Liver (tissue), 9 donors: ENCODE data around the gene RNGTT. TPM values are rescaled to one million over a fixed set of nuclear protein-coding genes. Genes with fewer than 3 reads are reported as not detected.

Source experiments
- DNase-seq: peaks from one replicate; pipeline ENCODE4 v3.0.0-alpha.2; 2017; ENCODE audit warnings: low spot score
- H3K27ac ChIP-seq, 2 donors: one replicate each; pipeline ENCODE4 v1.7.0; 2013; ENCODE audit warnings: inconsistent platforms in 2 of 2, low read length in 2 of 2, control low read depth in 1 of 2, low read depth in 1 of 2, mild to moderate bottlenecking in 1 of 2
- H3K27me3 ChIP-seq, 4 donors: one replicate each; pipeline versions ENCODE4 v1.6.1 to v1.7.0; 2013; ENCODE audit warnings: low read length in 3 of 4, inconsistent platforms in 1 of 4, mild to moderate bottlenecking in 1 of 4, moderate library complexity in 1 of 4; ENCODE audit not compliant: control insufficient read depth in 4 of 4, insufficient read depth in 4 of 4
- H3K36me3 ChIP-seq, 4 donors: one replicate each; pipeline versions ENCODE4 v1.6.1 to v1.7.0; 2013; ENCODE audit warnings: low read length in 3 of 4, mild to moderate bottlenecking in 3 of 4, low read depth in 1 of 4, moderate library complexity in 1 of 4; ENCODE audit not compliant: control insufficient read depth in 4 of 4, insufficient read depth in 3 of 4
- H3K4me1 ChIP-seq, 4 donors: one replicate each; pipeline versions ENCODE4 v1.6.1 to v1.7.0; 2013; ENCODE audit warnings: low read length in 3 of 4, mild to moderate bottlenecking in 3 of 4, moderate library complexity in 1 of 4; ENCODE audit not compliant: control insufficient read depth in 4 of 4, insufficient read depth in 4 of 4
- H3K4me3 ChIP-seq, 3 donors: one replicate each; pipeline versions ENCODE4 v1.6.1 to v1.7.0; 2013; ENCODE audit warnings: low read length in 3 of 3, control low read depth in 1 of 3, low read depth in 1 of 3, mild to moderate bottlenecking in 1 of 3
- H3K9ac ChIP-seq, 2 donors: one replicate each; pipeline ENCODE4 v1.7.0; 2013; ENCODE audit warnings: low read length in 2 of 2, mild to moderate bottlenecking in 2 of 2, moderate library complexity in 2 of 2, control low read depth in 1 of 2, low read depth in 1 of 2
- H3K9me3 ChIP-seq, 4 donors: one replicate each; pipeline versions ENCODE4 v1.6.1 to v1.7.0; 2013; ENCODE audit warnings: low read length in 3 of 4; ENCODE audit not compliant: control insufficient read depth in 4 of 4
- EGR1 ChIP-seq, 2 donors: IDR thresholded peaks; 2 replicates each; pipeline ENCODE4 v1.6.1; 2016 to 2018; ENCODE audit warnings: antibody characterized with exemption in 2 of 2, low read depth in 2 of 2
- FOXA1 ChIP-seq: IDR thresholded peaks from 2 replicates; pipeline ENCODE4 v1.6.1; 2016; ENCODE audit warnings: antibody characterized with exemption
- FOXA2 ChIP-seq: IDR thresholded peaks from 2 replicates; pipeline ENCODE4 v1.6.1; 2016; ENCODE audit warnings: antibody characterized with exemption
- GABPA ChIP-seq, 2 donors: IDR thresholded peaks in 1 of 2; conservative IDR thresholded peaks in 1 of 2; 2 replicates each; pipeline ENCODE4 v1.6.1; 2016; ENCODE audit warnings: antibody characterized with exemption in 2 of 2, mild to moderate bottlenecking in 1 of 2, moderate library complexity in 1 of 2
- HNF4A ChIP-seq, 2 donors: conservative IDR thresholded peaks; 2 replicates each; pipeline ENCODE4 v1.6.1; 2016; ENCODE audit warnings: antibody characterized with exemption in 2 of 2, mild to moderate bottlenecking in 2 of 2
- HNF4G ChIP-seq: IDR thresholded peaks from 2 replicates; pipeline ENCODE4 v1.6.1; 2016; ENCODE audit warnings: antibody characterized with exemption
- NR2F2 ChIP-seq: IDR thresholded peaks from 2 replicates; pipeline ENCODE4 v1.6.1; 2016; ENCODE audit warnings: antibody characterized with exemption
- RAD21 ChIP-seq, 2 donors: IDR thresholded peaks; 2 replicates each; pipeline ENCODE4 v1.6.1; 2016; ENCODE audit warnings: antibody characterized with exemption in 2 of 2, mild to moderate bottlenecking in 2 of 2
- RXRA ChIP-seq, 2 donors: IDR thresholded peaks; 2 replicates each; pipeline ENCODE4 v1.6.1; 2017 to 2018; ENCODE audit warnings: antibody characterized with exemption in 2 of 2, mild to moderate bottlenecking in 1 of 2
- SP1 ChIP-seq: IDR thresholded peaks from 2 replicates; pipeline ENCODE4 v1.6.1; 2018; ENCODE audit warnings: antibody characterized with exemption, mild to moderate bottlenecking
- TAF1 ChIP-seq: conservative IDR thresholded peaks from 2 replicates; pipeline ENCODE4 v1.6.1; 2016; ENCODE audit warnings: antibody characterized with exemption, mild to moderate bottlenecking
- YY1 ChIP-seq: IDR thresholded peaks from 2 replicates; pipeline ENCODE4 v1.6.1; 2016; ENCODE audit warnings: antibody characterized with exemption, mild to moderate bottlenecking
- WGBS: extraction: QIAGEN DNeasy Blood & Tissue Kit; methylation state at CpG from one replicate; pipeline ENCODE4 v1.1.7; 2013; 5-methylcytosine and 5-hydroxymethylcytosine counted together
- polyA plus RNA-seq, 2 donors: library from polyadenylated mRNA; stranded (reverse) in 1 of 2; unstranded in 1 of 2; fragments of 200-250 nt in 1 of 2; fragments of >200 nt in 1 of 2; fragmentation: Nextera tagmentation in 1 of 2; extraction: Ambion mirVana in 1 of 2; gene quantifications; one replicate each; pipeline versions ENCODE4 v1.2.1 to v1.2.3, GENCODE V29; 2013 to 2015
- total RNA-seq, 2 donors: library from RNA; depleted of rRNA; stranded (reverse); fragments of >200 nt; gene quantifications; one replicate each; pipeline ENCODE4 v1.2.3, GENCODE V29; 2014
- TF ChIP-seq, protein P1 (sequence below): IDR thresholded peaks from 2 replicates; pipeline ENCODE4 v1.6.1; 2016; ENCODE audit warnings: antibody characterized with exemption
- TF ChIP-seq, protein P2 (sequence below): IDR thresholded peaks from 2 replicates; pipeline ENCODE4 v1.6.1; 2016; ENCODE audit warnings: antibody characterized with exemption
- TF ChIP-seq, protein P3 (sequence below): fragments of 150-350 bp; IDR thresholded peaks from 2 replicates; pipeline ENCODE4 v1.5.1; 2017; ENCODE audit warnings: improper control_type of control experiment, low read depth, low read length; ENCODE audit not compliant: missing input control
- TF ChIP-seq, protein P4 (sequence below): IDR thresholded peaks from 2 replicates; pipeline ENCODE4 v1.6.1; 2016; ENCODE audit warnings: antibody characterized with exemption
- donor health status: healthy.
- donor health status: healthy.
- donor health status: healthy.
- donor health status: healthy.
- donor health status: healthy.

Gene RNGTT
- total and polyA plus RNA-seq, 4 donors: 4.1 to 20.8 (median 7.2) TPM

DNA sequence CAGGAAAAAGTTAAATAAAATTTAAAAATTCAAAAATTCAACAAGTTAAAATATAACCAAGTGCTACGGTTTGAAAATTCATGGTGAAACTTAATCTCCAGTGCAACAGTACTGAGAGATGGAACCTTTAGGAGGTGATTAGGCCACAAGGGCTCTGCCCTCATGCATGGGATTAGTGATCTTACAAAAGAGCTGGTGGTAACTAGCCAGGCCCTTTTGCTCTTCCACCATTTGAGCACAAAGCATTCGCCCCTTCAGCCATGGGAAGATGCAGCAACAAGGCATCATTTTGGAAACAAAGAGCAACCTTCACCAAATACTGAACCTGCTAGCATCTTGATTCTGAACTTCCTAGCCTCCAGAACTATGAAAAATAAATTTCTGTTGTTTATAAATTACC lies 80.9 kb downstream of the RNGTT start:
- no peak overlapping the region for H3K9ac ChIP-seq
- WGBS: 88% methylated on average over 2 of the region's 2 CpGs

DNA sequence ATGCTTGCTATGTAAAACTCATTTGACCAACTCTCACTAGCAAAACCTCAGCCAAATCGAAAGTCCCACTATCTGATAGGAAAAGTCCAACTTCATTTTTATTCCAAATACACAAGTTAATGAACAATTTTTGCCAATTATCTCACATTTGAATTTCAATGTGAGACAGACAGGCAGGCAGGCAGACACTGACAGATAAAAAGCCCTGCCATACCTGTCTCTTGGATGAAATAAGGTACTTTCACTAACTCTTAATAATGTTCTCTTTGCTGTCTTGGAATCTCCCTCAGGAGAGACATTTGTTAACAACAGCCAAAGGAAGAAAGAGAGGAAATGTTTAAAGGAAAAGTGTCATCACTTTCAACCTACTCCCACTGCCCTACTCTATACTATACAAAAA lies 82.0 kb downstream of the RNGTT start:
- 22% methylated on average over 1 of the region's 1 CpG for WGBS
- Histone ChIP-seq H3K9me3 (no peaks in the 10 kb centered on the region), H3K27ac (no peak overlapping the region), H3K27me3 (no peaks in the 10 kb centered on the region), H3K36me3 (peaks cover 0 to 5% (median 2%) of the 10 kb centered on the region in 4 donors), H3K4me1 (peaks cover 3 to 12% (median 12%) of the 10 kb centered on the region in 4 donors), H3K9ac (no peak overlapping the region), H3K4me3 (no peak overlapping the region)
- TF ChIP-seq HNF4G (no peak), NR2F2 (no peak), YY1 (no peak), HNF4A (conservative IDR thresholded peaks at IDR 0.05) (no peak), FOXA2 (no peak), RAD21 (IDR thresholded peaks at IDR 0.05) (no peak)
- TF ChIP-seq, protein P1, sequence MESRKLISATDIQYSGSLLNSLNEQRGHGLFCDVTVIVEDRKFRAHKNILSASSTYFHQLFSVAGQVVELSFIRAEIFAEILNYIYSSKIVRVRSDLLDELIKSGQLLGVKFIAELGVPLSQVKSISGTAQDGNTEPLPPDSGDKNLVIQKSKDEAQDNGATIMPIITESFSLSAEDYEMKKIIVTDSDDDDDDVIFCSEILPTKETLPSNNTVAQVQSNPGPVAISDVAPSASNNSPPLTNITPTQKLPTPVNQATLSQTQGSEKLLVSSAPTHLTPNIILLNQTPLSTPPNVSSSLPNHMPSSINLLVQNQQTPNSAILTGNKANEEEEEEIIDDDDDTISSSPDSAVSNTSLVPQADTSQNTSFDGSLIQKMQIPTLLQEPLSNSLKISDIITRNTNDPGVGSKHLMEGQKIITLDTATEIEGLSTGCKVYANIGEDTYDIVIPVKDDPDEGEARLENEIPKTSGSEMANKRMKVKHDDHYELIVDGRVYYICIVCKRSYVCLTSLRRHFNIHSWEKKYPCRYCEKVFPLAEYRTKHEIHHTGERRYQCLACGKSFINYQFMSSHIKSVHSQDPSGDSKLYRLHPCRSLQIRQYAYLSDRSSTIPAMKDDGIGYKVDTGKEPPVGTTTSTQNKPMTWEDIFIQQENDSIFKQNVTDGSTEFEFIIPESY: no peak
- TF ChIP-seq, protein P2, sequence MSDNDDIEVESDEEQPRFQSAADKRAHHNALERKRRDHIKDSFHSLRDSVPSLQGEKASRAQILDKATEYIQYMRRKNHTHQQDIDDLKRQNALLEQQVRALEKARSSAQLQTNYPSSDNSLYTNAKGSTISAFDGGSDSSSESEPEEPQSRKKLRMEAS: no peak
- TF ChIP-seq, protein P3, sequence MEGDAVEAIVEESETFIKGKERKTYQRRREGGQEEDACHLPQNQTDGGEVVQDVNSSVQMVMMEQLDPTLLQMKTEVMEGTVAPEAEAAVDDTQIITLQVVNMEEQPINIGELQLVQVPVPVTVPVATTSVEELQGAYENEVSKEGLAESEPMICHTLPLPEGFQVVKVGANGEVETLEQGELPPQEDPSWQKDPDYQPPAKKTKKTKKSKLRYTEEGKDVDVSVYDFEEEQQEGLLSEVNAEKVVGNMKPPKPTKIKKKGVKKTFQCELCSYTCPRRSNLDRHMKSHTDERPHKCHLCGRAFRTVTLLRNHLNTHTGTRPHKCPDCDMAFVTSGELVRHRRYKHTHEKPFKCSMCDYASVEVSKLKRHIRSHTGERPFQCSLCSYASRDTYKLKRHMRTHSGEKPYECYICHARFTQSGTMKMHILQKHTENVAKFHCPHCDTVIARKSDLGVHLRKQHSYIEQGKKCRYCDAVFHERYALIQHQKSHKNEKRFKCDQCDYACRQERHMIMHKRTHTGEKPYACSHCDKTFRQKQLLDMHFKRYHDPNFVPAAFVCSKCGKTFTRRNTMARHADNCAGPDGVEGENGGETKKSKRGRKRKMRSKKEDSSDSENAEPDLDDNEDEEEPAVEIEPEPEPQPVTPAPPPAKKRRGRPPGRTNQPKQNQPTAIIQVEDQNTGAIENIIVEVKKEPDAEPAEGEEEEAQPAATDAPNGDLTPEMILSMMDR: no peak
- no peak for DNase-seq

More for the DNA sequence above, 80.9 kb downstream of the RNGTT start:
- DNase-seq: no peak
- H3K36me3 ChIP-seq: peaks cover 0 to 5% (median 2%) of the 10 kb centered on the region in 4 donors
- no peaks in the 10 kb centered on the region for H3K27me3 ChIP-seq
- no peak overlapping the region for H3K4me3 ChIP-seq
- peaks cover 3 to 12% (median 12%) of the 10 kb centered on the region in 4 donors for H3K4me1 ChIP-seq
- no peaks in the 10 kb centered on the region for H3K9me3 ChIP-seq
- no peak overlapping the region for H3K27ac ChIP-seq
- no peak for TF ChIP-seq FOXA1
- no peak for TF ChIP-seq TAF1
- TF ChIP-seq, protein P1: no peak
- TF ChIP-seq, protein P4, sequence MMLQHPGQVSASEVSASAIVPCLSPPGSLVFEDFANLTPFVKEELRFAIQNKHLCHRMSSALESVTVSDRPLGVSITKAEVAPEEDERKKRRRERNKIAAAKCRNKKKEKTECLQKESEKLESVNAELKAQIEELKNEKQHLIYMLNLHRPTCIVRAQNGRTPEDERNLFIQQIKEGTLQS: no peak
- TF ChIP-seq GABPA (IDR thresholded peaks at IDR 0.05 in 1 of 2, conservative IDR thresholded peaks at IDR 0.05 in 1 of 2): no peak
- TF ChIP-seq, protein P2: no peak
- no peak for TF ChIP-seq YY1
- no peak for TF ChIP-seq SP1
- no peak for TF ChIP-seq RXRA (IDR thresholded peaks at IDR 0.05)
- no peak for TF ChIP-seq EGR1 (IDR thresholded peaks at IDR 0.05; ENCODE audit: low read depth in 2 of 2)
- TF ChIP-seq HNF4G: no peak
- no peak for TF ChIP-seq RAD21 (IDR thresholded peaks at IDR 0.05)
